Common myeloid progenitor, CD34-positive (primary cell): Measurements from ENCODE around the gene F2R.

Experiments used
- CTCF ChIA-PET: fragments of 350-600 bp; sonication (Branson Sonifier 250); formaldehyde crosslinking; loops from one replicate; lab custom pipeline; 2021; ENCODE audit warnings: antibody characterized with exemption; lab: Charles Lee
- POLR2A ChIA-PET: fragments of 350-600 bp; sonication (Branson Sonifier 250); formaldehyde crosslinking; loops from one replicate; lab custom pipeline; 2021; ENCODE audit warnings: antibody characterized with exemption; lab: Charles Lee
- DNase-seq, 3 donors: peaks; one replicate each; pipeline versions ENCODE4 v3.0.0 to v3.0.0-alpha.2; 2013
- H3K27ac ChIP-seq, 2 experiments: 1 replicate in 1 of 2; 2 replicates in 1 of 2; pipeline ENCODE4 v1.7.0; 2013; ENCODE audit warnings: inconsistent platforms in 2 of 2, low read length in 2 of 2, mild to moderate bottlenecking in 2 of 2, low read depth in 1 of 2, moderate library complexity in 1 of 2; ENCODE audit not compliant: severe bottlenecking in 2 of 2, insufficient read depth in 1 of 2, poor library complexity in 1 of 2
- H3K27me3 ChIP-seq, 5 experiments: replicated peaks in 2 of 5; 1 replicate in 3 of 5; 2 replicates in 2 of 5; pipeline versions ENCODE4 v1.6.1 to v1.7.0; 2013; ENCODE audit warnings: low read length in 4 of 5, mild to moderate bottlenecking in 2 of 5, moderate library complexity in 2 of 5, inconsistent platforms in 1 of 5; ENCODE audit not compliant: insufficient read depth in 5 of 5, control insufficient read depth in 4 of 5
- H3K36me3 ChIP-seq, 4 experiments: 1 replicate in 2 of 4; 2 replicates in 2 of 4; pipeline versions ENCODE4 v1.6.1 to v1.7.0; 2013; ENCODE audit warnings: low read length in 3 of 4, control low read depth in 1 of 4, mild to moderate bottlenecking in 1 of 4; ENCODE audit not compliant: control insufficient read depth in 4 of 4, insufficient read depth in 4 of 4
- H3K4me1 ChIP-seq, 4 experiments: 1 replicate in 3 of 4; 2 replicates in 1 of 4; pipeline versions ENCODE4 v1.6.1 to v1.7.1; 2013; ENCODE audit warnings: low read length in 3 of 4, mild to moderate bottlenecking in 3 of 4, control low read depth in 1 of 4, inconsistent platforms in 1 of 4, moderate library complexity in 1 of 4; ENCODE audit not compliant: control insufficient read depth in 4 of 4, insufficient read depth in 4 of 4; ENCODE audit errors: control extremely low read depth in 1 of 4
- H3K4me3 ChIP-seq, 7 experiments: 1 replicate in 4 of 7; 2 replicates in 3 of 7; pipeline versions ENCODE4 v1.5.1 to v1.7.0; 2013; ENCODE audit warnings: mild to moderate bottlenecking in 7 of 7, low read length in 6 of 7, moderate library complexity in 6 of 7, inconsistent platforms in 2 of 7, low read depth in 2 of 7, control low read depth in 1 of 7; ENCODE audit not compliant: insufficient read depth in 4 of 7, control insufficient read depth in 1 of 7; ENCODE audit errors: extremely low read depth in 1 of 7
- H3K9me3 ChIP-seq, 5 experiments: 1 replicate in 4 of 5; 2 replicates in 1 of 5; pipeline versions ENCODE4 v1.6.1 to v1.7.1; 2013; ENCODE audit warnings: low read length in 4 of 5, mild to moderate bottlenecking in 2 of 5, inconsistent platforms in 1 of 5, low read depth in 1 of 5, moderate library complexity in 1 of 5; ENCODE audit not compliant: control insufficient read depth in 4 of 5, insufficient read depth in 2 of 5; ENCODE audit errors: control extremely low read depth in 1 of 5
- WGBS: methylation state at CpG from one replicate; pipeline ENCODE4 v1.1.5; 2013; ENCODE audit not compliant: insufficient coverage; 5-methylcytosine and 5-hydroxymethylcytosine counted together

The F2R gene

DNA sequence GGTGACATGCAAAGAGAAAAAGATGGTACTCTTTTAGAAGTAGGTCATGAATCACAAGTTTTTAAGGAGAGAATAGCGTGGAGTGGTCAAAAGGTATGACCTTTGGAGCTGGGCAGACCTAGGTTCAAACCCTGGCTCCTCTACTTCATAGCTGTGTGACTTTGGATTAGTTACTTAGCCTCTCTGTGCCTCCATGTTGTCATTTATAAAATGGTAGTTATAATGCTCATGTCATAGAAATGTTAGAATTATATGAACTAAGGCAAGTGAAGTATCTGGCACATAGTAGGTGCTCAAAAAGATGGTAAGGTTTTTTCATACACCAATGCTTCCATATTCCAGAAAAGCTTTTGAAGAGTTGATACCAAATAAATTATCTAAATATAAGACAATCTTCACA, 7.3 kb downstream of the F2R start:
- Histone ChIP-seq H3K36me3 (peaks cover 8 to 16% (median 9%) of the 10 kb centered on the region in 4 experiments), H3K27ac (peak overlapping the region; percentile 23 to 73), H3K4me3 (no peak overlapping the region), H3K9me3 (peaks cover 0 to 7% (median 2%) of the 10 kb centered on the region in 5 experiments), H3K4me1 (peaks cover 3 to 51% (median 18%) of the 10 kb centered on the region in 4 experiments), H3K27me3 (no peaks in the 10 kb centered on the region)
- ChIA-PET CTCF (interaction anchor here (1.2 to 2.9 kb wide), 3 partner anchors 12 to 51 kb away, joined by 6 to 20 read pairs (median 18); no protein-coding TSS in a partner anchor), POLR2A (no interaction called here)
- WGBS, result no CpG with 5 or more reads among the region's 1 CpG
- no peak for DNase-seq

GRCh38 chr5:76723906-76724305, 8.0 kb downstream of the F2R start:
- Histone ChIP-seq H3K4me1 (peaks cover 3 to 45% (median 17%) of the 10 kb centered on the region in 4 experiments), H3K27ac (peak overlapping the region; percentile 23 to 73), H3K9me3 (peaks cover 0 to 9% (median 8%) of the 10 kb centered on the region in 5 experiments), H3K27me3 (no peaks in the 10 kb centered on the region), H3K36me3 (peaks cover 8 to 16% (median 10%) of the 10 kb centered on the region in 4 experiments), H3K4me3 (no peak overlapping the region)
- peak in 2 of 3 donors; percentile 55 to 65 for DNase-seq
- ChIA-PET POLR2A (no interaction called here), CTCF (interaction anchor here (1.2 to 2.0 kb wide), 2 partner anchors 12 to 15 kb away, joined by 6 to 18 read pairs; no protein-coding TSS in a partner anchor)
- WGBS, result no CpG with 5 or more reads among the region's 1 CpG

- no peak for DNase-seq
- Histone ChIP-seq H3K4me1 (peaks cover 3 to 39% (median 14%) of the 10 kb centered on the region in 4 experiments), H3K36me3 (peaks cover 8 to 17% (median 13%) of the 10 kb centered on the region in 4 experiments), H3K9me3 (peaks cover 5 to 19% (median 13%) of the 10 kb centered on the region in 5 experiments), H3K4me3 (no peak overlapping the region), H3K27me3 (no peaks in the 10 kb centered on the region), H3K27ac (peak overlapping the region; percentile 17 to 73)
- 85% methylated on average over 4 of the region's 4 CpGs for WGBS
- ChIA-PET POLR2A (no interaction called here), CTCF (interaction anchor here (0.8 to 1.4 kb wide), 3 partner anchors 8 to 23 kb away, joined by 3 to 5 read pairs (median 3); no protein-coding TSS in a partner anchor)
Measured at GRCh38 chr5:76724871-76725270, 8.9 kb downstream of the F2R start.

- H3K4me3 ChIP-seq, result no peak overlapping the region
- peaks cover 6 to 50% (median 23%) of the 10 kb centered on the region in 4 experiments for H3K36me3 ChIP-seq
- ChIA-PET POLR2A (no interaction called here), CTCF (interaction anchor here (1.5 to 2.2 kb wide), 3 partner anchors 9 to 46 kb away, joined by 3 to 6 read pairs (median 6); no protein-coding TSS in a partner anchor)
- H3K27me3 ChIP-seq, result no peaks in the 10 kb centered on the region
- no CpG with 5 or more reads among the region's 4 CpGs for WGBS
- H3K27ac ChIP-seq, result no peak overlapping the region
- H3K4me1 ChIP-seq, result peaks cover 0 to 6% (median 0%) of the 10 kb centered on the region in 4 experiments
- no peak for DNase-seq
- peaks cover 5 to 25% (median 18%) of the 10 kb centered on the region in 5 experiments for H3K9me3 ChIP-seq
Measured at GRCh38 chr5:76728965-76729364, 13.0 kb downstream of the F2R start.

- Histone ChIP-seq H3K27ac (no peak overlapping the region), H3K9me3 (peaks cover 5 to 25% (median 18%) of the 10 kb centered on the region in 5 experiments), H3K36me3 (peaks cover 9 to 56% (median 25%) of the 10 kb centered on the region in 4 experiments), H3K27me3 (no peaks in the 10 kb centered on the region), H3K4me3 (no peak overlapping the region), H3K4me1 (peaks cover 0 to 2% (median 0%) of the 10 kb centered on the region in 4 experiments)
- no peak for DNase-seq
- WGBS, result 100% methylated on average over 3 of the region's 5 CpGs
- CTCF ChIA-PET, result interaction anchor here (1.5 to 2.2 kb wide), 3 partner anchors 9 to 45 kb away, joined by 3 to 6 read pairs (median 6); no protein-coding TSS in a partner anchor
- POLR2A ChIA-PET, result no interaction called here
Measured at GRCh38 chr5:76729373-76730290, 13.7 kb downstream of the F2R start.

- 96% methylated on average over 12 of the region's 15 CpGs for WGBS
- POLR2A ChIA-PET, result no interaction called here
- H3K27ac ChIP-seq, result no peak overlapping the region
Measured at GRCh38 chr5:76732405-76733048, 16.6 kb downstream of the F2R start.

More at GRCh38 chr5:76732405-76733048, 16.6 kb downstream of the F2R start:
- no peak overlapping the region for H3K4me3 ChIP-seq
- no peak for DNase-seq
- no peaks in the 10 kb centered on the region for H3K27me3 ChIP-seq
- H3K9me3 ChIP-seq, result peaks cover 5 to 22% (median 15%) of the 10 kb centered on the region in 5 experiments
- peaks cover 6 to 47% (median 18%) of the 10 kb centered on the region in 4 experiments for H3K36me3 ChIP-seq
- peaks cover 6 to 18% (median 11%) of the 10 kb centered on the region in 4 experiments for H3K4me1 ChIP-seq
- CTCF ChIA-PET, result interaction anchor here (1.0 kb wide), 1 partner anchor 17 kb away, joined by 3 read pairs; no protein-coding TSS in a partner anchor
